ENCODE data around the gene SF3B6.

- TF ChIP-seq CTCF (IDR thresholded peaks at IDR 0.05) (no peak), POLR2A (IDR thresholded peaks at IDR 0.05) (no peak)
These were observed 29.6 kb downstream of the SF3B6 start for GRCh38 chr2:24046599-24046929.
